ENCODE data around the gene RNF180. TPM values are rescaled to one million over a fixed set of nuclear protein-coding genes. Genes with fewer than 3 reads are reported as not detected.

Gene RNF180
- total RNA-seq, 6 experiments from 2014 or later, result 3.8 to 6.7 (median 6.0) TPM

DNA sequence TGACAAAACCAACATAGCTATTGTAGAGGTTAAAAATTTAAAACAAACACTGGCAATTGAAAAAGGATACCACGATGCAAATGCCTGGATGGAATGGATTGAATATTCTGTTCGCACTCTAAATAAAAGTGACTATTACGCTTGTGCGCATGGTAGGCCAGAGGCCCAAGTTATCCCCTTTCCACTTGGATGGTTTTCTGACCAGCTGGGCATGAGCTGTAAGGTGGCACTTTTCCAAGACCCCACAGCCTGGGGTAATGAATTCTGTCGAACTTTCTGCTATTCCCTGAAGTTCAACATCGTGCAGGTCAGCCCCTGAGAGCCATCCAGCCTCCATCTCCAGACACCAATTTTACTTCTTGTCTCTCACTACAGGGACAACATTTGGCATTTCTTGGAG, 5.4 kb upstream of the RNF180 start:
- Histone ChIP-seq H3K27me3 (no peaks in the 10 kb centered on the region), H3K27ac (no peak overlapping the region), H3K36me3 (no peaks in the 10 kb centered on the region), H3K4me3 (no peak overlapping the region), H3K9me3 (no peaks in the 10 kb centered on the region), H3K4me1 (peaks cover 0 to 14% (median 3%) of the 10 kb centered on the region in 4 donors)
- WGBS (ENCODE audit: insufficient coverage, low coverage, low lambda C conversion rate, missing lambda C conversion rate), result 85% methylated on average over 5 of the region's 6 CpGs
- DNase-seq, result no peak
- no peak for ATAC-seq
- intact Hi-C loops (cut with DNase I), result no loop called here
- TF ChIP-seq, protein P1, sequence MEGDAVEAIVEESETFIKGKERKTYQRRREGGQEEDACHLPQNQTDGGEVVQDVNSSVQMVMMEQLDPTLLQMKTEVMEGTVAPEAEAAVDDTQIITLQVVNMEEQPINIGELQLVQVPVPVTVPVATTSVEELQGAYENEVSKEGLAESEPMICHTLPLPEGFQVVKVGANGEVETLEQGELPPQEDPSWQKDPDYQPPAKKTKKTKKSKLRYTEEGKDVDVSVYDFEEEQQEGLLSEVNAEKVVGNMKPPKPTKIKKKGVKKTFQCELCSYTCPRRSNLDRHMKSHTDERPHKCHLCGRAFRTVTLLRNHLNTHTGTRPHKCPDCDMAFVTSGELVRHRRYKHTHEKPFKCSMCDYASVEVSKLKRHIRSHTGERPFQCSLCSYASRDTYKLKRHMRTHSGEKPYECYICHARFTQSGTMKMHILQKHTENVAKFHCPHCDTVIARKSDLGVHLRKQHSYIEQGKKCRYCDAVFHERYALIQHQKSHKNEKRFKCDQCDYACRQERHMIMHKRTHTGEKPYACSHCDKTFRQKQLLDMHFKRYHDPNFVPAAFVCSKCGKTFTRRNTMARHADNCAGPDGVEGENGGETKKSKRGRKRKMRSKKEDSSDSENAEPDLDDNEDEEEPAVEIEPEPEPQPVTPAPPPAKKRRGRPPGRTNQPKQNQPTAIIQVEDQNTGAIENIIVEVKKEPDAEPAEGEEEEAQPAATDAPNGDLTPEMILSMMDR (IDR thresholded peaks at IDR 0.05), result no peak
- TF ChIP-seq POLR2A (IDR thresholded peaks at IDR 0.05), result no peak

- ATAC-seq (no peak), DNase-seq (no peak)
- no peak overlapping the region for H3K4me3 ChIP-seq
- H3K36me3 ChIP-seq, result no peaks in the 10 kb centered on the region
- WGBS (ENCODE audit: insufficient coverage, low coverage, low lambda C conversion rate, missing lambda C conversion rate), result 72% methylated on average over 3 of the region's 3 CpGs
- no peaks in the 10 kb centered on the region for H3K27me3 ChIP-seq
- H3K9me3 ChIP-seq, result no peaks in the 10 kb centered on the region
- H3K27ac ChIP-seq, result no peak overlapping the region
- TF ChIP-seq, protein P1 (IDR thresholded peaks at IDR 0.05), result no peak
- TF ChIP-seq POLR2A (IDR thresholded peaks at IDR 0.05), result no peak
- H3K4me1 ChIP-seq, result peaks cover 0 to 14% (median 3%) of the 10 kb centered on the region in 4 donors
- intact Hi-C loops (cut with DNase I), result no loop called here
These were observed 4.2 kb upstream of the RNF180 start for GRCh38 chr5:64161420-64161819.

- intact Hi-C loops (cut with DNase I), result no loop called here
- Histone ChIP-seq H3K9me3 (no peaks in the 10 kb centered on the region), H3K36me3 (no peaks in the 10 kb centered on the region), H3K27ac (no peak overlapping the region), H3K4me1 (peaks cover 0 to 14% (median 3%) of the 10 kb centered on the region in 4 donors), H3K4me3 (no peak overlapping the region), H3K27me3 (no peaks in the 10 kb centered on the region)
- DNase-seq (no peak), ATAC-seq (peak in 2 of 4 donors; percentile 39 to 51)
- no peak for TF ChIP-seq POLR2A (IDR thresholded peaks at IDR 0.05)
- TF ChIP-seq, protein P1 (IDR thresholded peaks at IDR 0.05), result no peak
These were observed 2.5 kb upstream of the RNF180 start for GRCh38 chr5:64163135-64163534.

- intact Hi-C loops (cut with DNase I), result no loop called here
- DNase-seq, result no peak
- no peaks in the 10 kb centered on the region for H3K36me3 ChIP-seq
- peaks cover 0 to 14% (median 3%) of the 10 kb centered on the region in 4 donors for H3K4me1 ChIP-seq
- 75% methylated on average over 4 of the region's 4 CpGs for WGBS (ENCODE audit: insufficient coverage, low coverage, low lambda C conversion rate, missing lambda C conversion rate)
- TF ChIP-seq, protein P1 (IDR thresholded peaks at IDR 0.05), result no peak
- no peak for TF ChIP-seq POLR2A (IDR thresholded peaks at IDR 0.05)
- peak overlapping the region in 1 of 3 donors; percentile 30 for H3K27ac ChIP-seq
- H3K4me3 ChIP-seq, result no peak overlapping the region
- ATAC-seq, result no peak
- H3K9me3 ChIP-seq, result no peaks in the 10 kb centered on the region
- H3K27me3 ChIP-seq, result no peaks in the 10 kb centered on the region
These were observed 1.9 kb upstream of the RNF180 start for GRCh38 chr5:64163746-64164145.

DNA sequence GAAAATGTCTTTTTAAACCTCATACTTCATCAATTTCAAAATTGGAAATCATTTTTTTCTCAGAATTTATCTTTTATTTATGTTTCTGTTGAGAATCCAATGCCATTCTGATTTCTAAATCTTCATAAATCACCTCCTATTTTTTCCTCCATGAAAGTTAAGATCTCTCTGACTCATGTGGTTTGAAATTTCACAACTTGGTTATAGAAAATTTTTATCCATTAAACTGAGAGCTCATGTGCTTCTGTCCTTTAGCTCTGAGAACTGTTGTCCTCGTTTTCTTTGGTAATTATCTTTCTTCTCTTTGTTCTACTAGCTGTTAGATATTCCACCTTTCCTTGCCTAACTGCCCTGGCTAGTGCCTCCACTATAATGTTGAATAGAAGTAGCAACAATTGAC, 1.5 kb upstream of the RNF180 start:
- no peak overlapping the region for H3K27ac ChIP-seq

More for the DNA sequence above, 1.5 kb upstream of the RNF180 start:
- no peak for TF ChIP-seq POLR2A (IDR thresholded peaks at IDR 0.05)
- TF ChIP-seq, protein P1 (IDR thresholded peaks at IDR 0.05), result no peak
- H3K9me3 ChIP-seq, result no peaks in the 10 kb centered on the region
- H3K4me3 ChIP-seq, result no peak overlapping the region
- peaks cover 0 to 14% (median 3%) of the 10 kb centered on the region in 4 donors for H3K4me1 ChIP-seq
- no peak for DNase-seq
- 64% methylated on average over 1 of the region's 1 CpG for WGBS (ENCODE audit: insufficient coverage, low coverage, low lambda C conversion rate, missing lambda C conversion rate)
- no peaks in the 10 kb centered on the region for H3K36me3 ChIP-seq
- intact Hi-C loops (cut with DNase I), result no loop called here
- no peak for ATAC-seq
- H3K27me3 ChIP-seq, result no peaks in the 10 kb centered on the region
